ENCODE results near the gene BRSK2. TPM values are rescaled to one million over a fixed set of nuclear protein-coding genes. Genes with fewer than 3 reads are reported as not detected.

Gene BRSK2
- polyA plus RNA-seq, 1 of the 3 experiments (the other 2 are of a cell fraction), result 0.64 TPM

GRCh38 chr11:1506981-1507380 is 117.2 kb downstream of the BRSK2 start:
- H3K27ac ChIP-seq (ENCODE audit: low read depth in 2 of 2, low read length in 1 of 2), result no peak overlapping the region; a peak in 1 of 4 replicates
- no peak for TF ChIP-seq TCF12 (IDR thresholded peaks at IDR 0.05)
- TF ChIP-seq ELF1 (IDR thresholded peaks at IDR 0.05), result no peak
- no peak for TF ChIP-seq FOSL2 (IDR thresholded peaks at IDR 0.05; ENCODE audit: borderline replicate concordance, low read depth)
- TF ChIP-seq IRF3 (IDR thresholded peaks at IDR 0.05; ENCODE audit: low read depth, low read length), result no peak
- TF ChIP-seq TEAD4 (IDR thresholded peaks at IDR 0.05; ENCODE audit: borderline replicate concordance, insufficient read depth), result no peak
- no peak for TF ChIP-seq TAF1 (IDR thresholded peaks at IDR 0.05; ENCODE audit: borderline replicate concordance, low read depth, low read length)
- TF ChIP-seq NRF1 (IDR thresholded peaks at IDR 0.05; ENCODE audit: low read depth, low read length), result no peak
- TF ChIP-seq RFX5 (IDR thresholded peaks at IDR 0.05; ENCODE audit: low read length), result no peak
- TF ChIP-seq REST (IDR thresholded peaks at IDR 0.05; ENCODE audit: low read depth, low read length), result no peak
- TF ChIP-seq FOXJ3 (CRISPR knock-in tag; IDR thresholded peaks at IDR 0.05), result no peak
- no peak for TF ChIP-seq CHD2 (IDR thresholded peaks at IDR 0.05; ENCODE audit: low read length, partially characterized antibody)
- no peak for TF ChIP-seq EZH2phosphoT487 (IDR thresholded peaks at IDR 0.05; ENCODE audit: borderline replicate concordance, low read depth)
- no peak for TF ChIP-seq RCOR1 (IDR thresholded peaks at IDR 0.05; ENCODE audit: low read length)
- no peak for TF ChIP-seq SIN3A (IDR thresholded peaks at IDR 0.05; ENCODE audit: borderline replicate concordance, low read depth, low read length)
- no peak for TF ChIP-seq USF1 (IDR thresholded peaks at IDR 0.05; ENCODE audit: borderline replicate concordance, low read depth)
- no peak for TF ChIP-seq PBX3 (IDR thresholded peaks at IDR 0.05)
- no peak for TF ChIP-seq CTCF (IDR thresholded peaks at IDR 0.05)
- TF ChIP-seq YY1 (IDR thresholded peaks at IDR 0.05; ENCODE audit: low read depth), result no peak
- no peak for TF ChIP-seq POLR2AphosphoS5 (IDR thresholded peaks at IDR 0.05; ENCODE audit: low read depth, low read length)
- TF ChIP-seq MXI1 (IDR thresholded peaks at IDR 0.05; ENCODE audit: low read depth, low read length), result no peak
- no peaks in the 10 kb centered on the region for H3K36me3 ChIP-seq (replicated peaks in 1 of 2; ENCODE audit: control insufficient read depth in 1 of 2, insufficient read depth in 2 of 2, low read length in 1 of 2)
- ChIA-PET CTCF (interaction anchor here (1.9 to 7.6 kb wide), 2 partner anchors 8 to 39 kb away, joined by 6 to 40 read pairs; no protein-coding TSS in a partner anchor), POLR2A (no interaction called here)
- WGBS (ENCODE audit: low lambda C conversion rate), result 91% methylated on average over 6 of the region's 9 CpGs
- H3K4me2 ChIP-seq, result no peak overlapping the region
- H4K20me1 ChIP-seq (ENCODE audit: insufficient read depth), result peaks cover 88% of the 10 kb centered on the region
- peaks cover 0 to 45% of the 10 kb centered on the region in 2 experiments; a peak in 1 of 4 replicates for H3K4me1 ChIP-seq (ENCODE audit: control insufficient read depth in 1 of 2, insufficient read depth in 2 of 2, low read depth in 1 of 2, low read length in 1 of 2)
- no peak overlapping the region for H3K4me3 ChIP-seq (ENCODE audit: low read depth in 2 of 2, low read length in 1 of 2)
- H3K79me2 ChIP-seq (ENCODE audit: insufficient read depth), result peaks cover 67% of the 10 kb centered on the region; the same call in 1 of the 2 replicates
- no peak overlapping the region for H3K9ac ChIP-seq
- H2AFZ ChIP-seq (ENCODE audit: low read depth), result no peak overlapping the region
- no peaks in the 10 kb centered on the region for H3K9me2 ChIP-seq
- DNase-seq, result no peak
- no peaks in the 10 kb centered on the region for H3K9me3 ChIP-seq
- no peaks in the 10 kb centered on the region for H3F3A ChIP-seq (replicated peaks; ENCODE audit: insufficient read depth)
- no peaks in the 10 kb centered on the region for H3K27me3 ChIP-seq (ENCODE audit: insufficient read depth)
